RPMI8226 (cell line): Measurements from ENCODE around the gene PIGN.

ENCODE experiments used
- DNase-seq: peaks from one replicate; pipeline ENCODE4 v3.0.0-alpha.2; 2015

Gene PIGN

DNA sequence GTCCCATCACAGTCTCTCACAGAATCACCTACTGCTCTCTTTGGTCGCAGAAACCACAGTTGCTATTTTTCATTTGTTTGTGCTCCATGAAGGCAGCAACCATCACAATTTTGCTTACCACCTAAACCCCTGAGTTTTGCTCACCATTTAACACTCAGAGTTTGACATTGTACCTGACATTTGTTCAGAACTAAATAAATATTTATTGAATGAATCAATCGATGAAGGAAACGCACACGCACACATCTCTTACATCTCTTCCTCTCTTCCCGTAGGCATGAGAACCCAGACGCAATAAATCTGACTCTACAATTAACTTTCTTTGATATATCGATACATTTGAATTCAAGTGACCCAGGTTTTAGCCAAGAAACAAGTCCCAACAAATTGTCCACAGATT lies 188.5 kb downstream of the PIGN start:
- DNase-seq: no peak

DNA sequence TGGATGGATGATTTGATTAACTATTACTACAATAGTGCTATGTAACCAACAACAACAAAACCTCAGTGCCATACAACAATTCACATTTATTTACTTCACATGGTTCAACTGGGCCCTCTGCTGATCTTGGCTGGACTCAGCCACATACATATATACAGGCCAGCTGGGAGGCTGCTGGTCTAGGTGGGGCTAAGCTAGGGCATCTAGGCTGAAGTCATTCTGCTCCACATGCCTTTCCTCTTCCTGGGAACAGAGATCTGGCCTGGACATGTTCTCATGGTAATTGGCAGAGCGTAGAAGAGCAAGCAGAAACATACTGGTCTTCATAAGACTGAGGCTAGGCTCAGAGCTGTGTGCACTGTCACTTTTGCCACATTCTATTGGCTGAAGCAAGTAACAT lies 191.2 kb downstream of the PIGN start:
- no peak for DNase-seq

DNA sequence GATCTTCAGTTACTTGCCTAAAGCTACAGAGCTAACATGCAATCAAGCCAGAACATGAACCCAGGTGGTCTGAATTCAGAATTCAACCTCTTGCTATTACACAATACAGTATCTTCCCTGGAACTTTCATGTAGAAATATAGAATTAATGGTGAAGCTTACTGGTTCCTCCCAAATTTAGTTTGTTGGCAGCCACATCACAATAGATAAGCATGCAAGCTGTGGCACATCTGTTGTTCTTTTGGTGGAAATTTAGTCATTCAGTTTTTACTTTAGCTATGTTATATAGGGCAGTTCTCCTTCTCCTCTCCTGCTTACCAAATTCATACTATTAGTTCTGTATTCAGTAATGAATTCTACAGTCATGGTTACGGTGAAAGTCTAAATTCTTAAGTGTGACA lies 193.0 kb downstream of the PIGN start:
- no peak for DNase-seq

DNA sequence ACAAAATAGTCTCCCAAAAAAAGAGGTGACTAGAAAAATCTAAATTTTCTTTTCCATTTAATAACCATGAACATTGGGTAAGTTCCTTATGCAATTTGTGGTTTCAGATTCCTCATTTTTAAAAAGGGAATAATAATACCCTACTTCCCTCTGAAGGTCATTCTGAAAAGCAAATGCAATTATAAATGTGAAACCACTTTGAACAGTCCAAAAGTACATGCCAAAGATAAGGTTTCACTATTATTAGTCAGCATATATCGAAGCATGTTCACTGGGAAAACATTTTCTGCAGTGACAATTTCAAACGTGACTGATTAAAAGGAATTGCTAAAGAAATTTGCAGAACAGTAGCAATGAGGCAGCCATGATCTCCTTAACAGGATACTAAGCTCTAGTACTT lies 193.9 kb downstream of the PIGN start:
- DNase-seq: peak; percentile 17

DNA sequence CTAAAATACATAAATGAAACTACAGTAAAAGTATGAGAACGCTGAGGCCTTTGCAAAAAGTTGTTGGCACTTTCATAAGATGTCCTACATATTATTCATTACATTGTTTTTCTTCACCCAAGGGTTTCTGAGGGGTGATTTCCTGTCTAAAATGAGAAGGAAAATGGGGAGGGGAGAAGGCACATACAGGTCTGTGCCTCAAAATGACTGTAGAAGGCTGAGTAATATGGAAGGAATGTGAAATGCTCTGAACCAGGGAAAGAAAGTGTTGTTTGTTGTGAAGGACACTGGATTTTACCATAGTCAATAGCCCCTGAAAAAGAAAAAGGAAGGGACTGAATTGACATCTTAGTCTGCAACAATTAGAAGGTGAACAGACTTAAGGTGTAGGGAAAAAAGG lies 194.6 kb downstream of the PIGN start:
- DNase-seq: no peak

DNA sequence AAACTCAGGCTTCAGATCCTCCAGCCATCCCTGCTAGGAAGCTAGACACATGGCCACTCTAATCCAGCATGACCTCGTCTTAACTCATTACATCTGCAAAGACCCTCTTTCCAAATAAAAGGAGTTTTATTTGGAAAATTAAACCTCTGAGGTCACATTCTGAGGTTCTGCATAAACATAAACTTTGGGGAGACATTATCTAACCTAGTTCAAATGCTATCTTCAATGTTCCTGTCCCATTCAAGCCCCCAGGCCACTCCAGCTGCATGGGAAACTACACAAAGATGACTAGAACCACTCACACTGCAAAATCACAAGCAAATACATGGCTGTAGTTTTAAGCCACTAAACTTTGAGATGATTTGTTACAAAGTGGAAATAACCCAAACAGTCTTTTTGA lies 195.0 kb downstream of the PIGN start:
- no peak for DNase-seq

DNA sequence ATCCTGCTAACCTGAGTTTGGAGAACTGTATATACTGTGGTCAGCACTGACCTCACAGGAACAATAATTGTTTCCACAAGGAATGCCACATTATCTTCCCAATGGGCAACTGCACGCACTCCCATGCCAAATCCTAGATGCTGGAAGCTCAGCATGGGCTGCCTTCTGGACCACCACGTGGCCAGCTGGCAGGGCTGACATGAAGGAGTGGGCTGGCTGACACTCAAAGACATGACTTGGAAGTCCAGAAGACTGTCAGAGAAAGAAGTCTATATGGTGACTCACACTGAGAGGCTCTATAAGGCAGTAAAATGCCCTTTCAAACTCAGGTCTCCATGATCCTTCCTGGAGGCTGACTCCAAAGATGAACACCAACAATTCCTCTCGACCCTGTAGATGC lies 195.7 kb downstream of the PIGN start:
- no peak for DNase-seq
